Naive thymus-derived CD4-positive, alpha-beta T cell (primary cell): ENCODE data around the gene JPH2. TPM values are rescaled to one million over a fixed set of nuclear protein-coding genes. Genes with fewer than 3 reads are reported as not detected.

Experiments
- ATAC-seq: fragments of 150-1000 bp; cut with Tn5 transposase; 2 replicates; pipeline ENCODE4 v1.10.0; 2021; ENCODE audit warnings: mild to moderate bottlenecking, moderate library complexity
- CTCF ChIA-PET: fragments of 350-600 bp; sonication (Branson Sonifier 250); formaldehyde crosslinking; loops from one replicate; lab custom pipeline; 2021; ENCODE audit warnings: antibody characterized with exemption; lab: Charles Lee
- POLR2A ChIA-PET: fragments of 350-600 bp; sonication (Branson Sonifier 250); formaldehyde crosslinking; loops from one replicate; lab custom pipeline; 2021; ENCODE audit warnings: antibody characterized with exemption, inconsistent platforms; lab: Charles Lee
- DNase-seq, 9 donors: peaks; one replicate each; pipeline versions ENCODE4 v3.0.0 to v3.0.0-alpha.2; 2020 to 2022; ENCODE audit warnings: mixed read lengths in 1 of 9
- H3K27ac ChIP-seq: one replicate; pipeline ENCODE4 v1.7.0; 2013; ENCODE audit warnings: mild to moderate bottlenecking, low read depth, low read length, moderate library complexity
- H3K27me3 ChIP-seq, 2 donors: one replicate each; pipeline ENCODE4 v1.7.0; 2013; ENCODE audit warnings: low read length in 2 of 2, mild to moderate bottlenecking in 2 of 2, moderate library complexity in 2 of 2; ENCODE audit not compliant: control insufficient read depth in 2 of 2, insufficient read depth in 2 of 2
- H3K36me3 ChIP-seq, 3 experiments: 1 replicate in 2 of 3; 2 replicates in 1 of 3; pipeline ENCODE4 v1.7.0; 2013; ENCODE audit warnings: low read length in 3 of 3, mild to moderate bottlenecking in 3 of 3, moderate library complexity in 1 of 3; ENCODE audit not compliant: insufficient read depth in 3 of 3, control insufficient read depth in 2 of 3
- H3K4me1 ChIP-seq, 2 donors: one replicate each; pipeline ENCODE4 v1.7.0; 2013; ENCODE audit warnings: low read length in 2 of 2, mild to moderate bottlenecking in 2 of 2, moderate library complexity in 1 of 2; ENCODE audit not compliant: control insufficient read depth in 2 of 2, insufficient read depth in 2 of 2
- H3K4me3 ChIP-seq: 2 replicates; pipeline ENCODE4 v1.7.0; 2013; ENCODE audit warnings: mild to moderate bottlenecking, low read length
- H3K9me3 ChIP-seq, 3 experiments: 1 replicate in 2 of 3; 2 replicates in 1 of 3; pipeline ENCODE4 v1.7.0; 2013; ENCODE audit warnings: low read length in 3 of 3; ENCODE audit not compliant: control insufficient read depth in 2 of 3
- H3K27ac Mint-ChIP-seq, 9 donors: one replicate each; pipeline ENCODE4 v1.8.0; 2020 to 2022; ENCODE audit warnings: mixed read lengths in 9 of 9, mild to moderate bottlenecking in 8 of 9, moderate library complexity in 5 of 9, inconsistent platforms in 2 of 9
- H3K27me3 Mint-ChIP-seq, 5 donors: one replicate each; pipeline ENCODE4 v1.8.0; 2021 to 2022; ENCODE audit warnings: mixed read lengths in 5 of 5, mild to moderate bottlenecking in 1 of 5
- H3K36me3 Mint-ChIP-seq, 5 donors: one replicate each; pipeline ENCODE4 v1.8.0; 2020 to 2022; ENCODE audit warnings: mixed read lengths in 5 of 5, mild to moderate bottlenecking in 3 of 5, inconsistent platforms in 1 of 5
- H3K4me1 Mint-ChIP-seq, 7 donors: one replicate each; pipeline ENCODE4 v1.8.0; 2020 to 2022; ENCODE audit warnings: mixed read lengths in 7 of 7, mild to moderate bottlenecking in 3 of 7, inconsistent platforms in 1 of 7
- H3K4me3 Mint-ChIP-seq, 10 donors: one replicate each; pipeline ENCODE4 v1.8.0; 2020 to 2022; ENCODE audit warnings: mild to moderate bottlenecking in 10 of 10, mixed read lengths in 10 of 10, moderate library complexity in 6 of 10, inconsistent platforms in 2 of 10
- H3K9me3 Mint-ChIP-seq, 11 donors: one replicate each; pipeline ENCODE4 v1.8.0; 2020 to 2022; ENCODE audit warnings: mixed read lengths in 11 of 11, mild to moderate bottlenecking in 4 of 11, inconsistent platforms in 1 of 11, moderate library complexity in 1 of 11
- intact Hi-C, 2 donors: fragments of 100-400 bp; cut with micrococcal nuclease; formaldehyde crosslinking; loops; one replicate each; pipeline ENCODE4 v1.15.1; 2023
- polyA plus RNA-seq, 2 donors: library from polyadenylated mRNA; unstranded; fragments of 300-500 nt; fragmentation: Illumina TruSeq; gene quantifications; one replicate each; pipeline ENCODE4 v1.2.3, GENCODE V29; 2021
- total RNA-seq, 6 experiments: library from RNA in 5 of 6; stranded (reverse) in 5 of 6; gene quantifications; 1 replicate in 5 of 6; 2 replicates in 1 of 6; pipeline ENCODE4 v1.2.3 and lab custom pipeline; 2021 to 2026

The JPH2 gene
- total and polyA plus RNA-seq, 7 experiments from 2014 or later = 0.07 to 0.17 TPM; not detected in 5

- Mint-ChIP-seq H3K4me3 (peak overlapping the region in 4 of 10 donors; percentile 18 to 84 (median 37)), H3K27me3 (peaks cover 0 to 31% (median 0%) of the 10 kb centered on the region in 5 donors), H3K36me3 (peaks cover 0 to 32% (median 7%) of the 10 kb centered on the region in 5 donors), H3K4me1 (peaks cover 23 to 73% (median 60%) of the 10 kb centered on the region in 7 donors), H3K27ac (peak overlapping the region in 8 of 9 donors; percentile 56 to 100 (median 98)), H3K9me3 (peaks cover 0 to 10% (median 0%) of the 10 kb centered on the region in 11 donors)
- H3K27ac ChIP-seq = no peak overlapping the region
- DNase-seq = no peak
- H3K4me1 ChIP-seq = peaks cover 26 to 41% of the 10 kb centered on the region in 2 donors
- H3K4me3 ChIP-seq = no peak overlapping the region
- H3K9me3 ChIP-seq = no peaks in the 10 kb centered on the region
- no peaks in the 10 kb centered on the region for H3K36me3 ChIP-seq
- POLR2A ChIA-PET = no interaction called here
- intact Hi-C loops = loop anchor here (5.0 kb wide), 4 partner anchors 33 to 608 kb away; partner anchors contain the start of genes SERINC3 (in 1 of the 2) and SRSF6 (in 1 of the 2)
- no peak for ATAC-seq
- CTCF ChIA-PET = interaction anchor here (1.6 kb wide), 1 partner anchor 15 kb away, joined by 5 read pairs; no protein-coding TSS in a partner anchor
- H3K27me3 ChIP-seq = no peaks in the 10 kb centered on the region
Measured at GRCh38 chr20:44065401-44066340, 121.3 kb downstream of the JPH2 start.

GRCh38 chr20:44064501-44065400, 122.2 kb downstream of the JPH2 start:
- H3K9me3 ChIP-seq = no peaks in the 10 kb centered on the region
- ATAC-seq (no peak), DNase-seq (no peak)
- H3K27ac ChIP-seq = no peak overlapping the region
- H3K4me1 Mint-ChIP-seq = peaks cover 17 to 70% (median 54%) of the 10 kb centered on the region in 7 donors
- peak overlapping the region in 7 of 9 donors; percentile 62 to 99 (median 92) for H3K27ac Mint-ChIP-seq
- peak overlapping the region in 2 of 10 donors; percentile 16 to 23 for H3K4me3 Mint-ChIP-seq
- CTCF ChIA-PET = interaction anchor here (1.6 kb wide), 1 partner anchor 16 kb away, joined by 5 read pairs; no protein-coding TSS in a partner anchor
- H3K36me3 Mint-ChIP-seq = peaks cover 0 to 34% (median 7%) of the 10 kb centered on the region in 5 donors
- peaks cover 0 to 35% (median 0%) of the 10 kb centered on the region in 5 donors for H3K27me3 Mint-ChIP-seq
- peaks cover 0 to 10% (median 0%) of the 10 kb centered on the region in 11 donors for H3K9me3 Mint-ChIP-seq
- H3K27me3 ChIP-seq = no peaks in the 10 kb centered on the region
- H3K4me1 ChIP-seq = peaks cover 17 to 33% of the 10 kb centered on the region in 2 donors
- POLR2A ChIA-PET = interaction anchor here (0.7 kb wide), 1 partner anchor 258 kb away, joined by 3 read pairs; no protein-coding TSS in a partner anchor
- no peak overlapping the region for H3K4me3 ChIP-seq
- intact Hi-C loops = loop anchor here (5.0 kb wide), 4 partner anchors 32 to 607 kb away; partner anchors contain the start of genes SERINC3 (in 1 of the 2) and SRSF6 (in 1 of the 2)
- no peaks in the 10 kb centered on the region for H3K36me3 ChIP-seq

Other genes starting within 250 kb of the JPH2 start
- 100 to 1,000 TPM in 1 of 5 experiments, 10 to 100 TPM in 4; 25.0 to 115 (median 43.0) TPM for gene OSER1, start 23.6 kb upstream of the JPH2 start, total RNA-seq
- gene OSER1, start 23.6 kb upstream of the JPH2 start, polyA plus RNA-seq = 10 to 100 TPM; 36.2 to 62.0 TPM
- gene GDAP1L1, start 60.1 kb upstream of the JPH2 start, total RNA-seq = not detected
- not detected for gene GDAP1L1, start 60.1 kb upstream of the JPH2 start, polyA plus RNA-seq
- gene FITM2, start 124.0 kb upstream of the JPH2 start, total RNA-seq = 1 to 10 TPM; 3.1 to 7.9 (median 5.0) TPM
- 1 to 10 TPM; 1.7 to 3.1 TPM for gene FITM2, start 124.0 kb upstream of the JPH2 start, polyA plus RNA-seq
- gene R3HDML, start 149.9 kb upstream of the JPH2 start, total RNA-seq = not detected
- gene R3HDML, start 149.9 kb upstream of the JPH2 start, polyA plus RNA-seq = not detected
- not detected for gene HNF4A, start 168.5 kb upstream of the JPH2 start, total RNA-seq
- gene HNF4A, start 168.5 kb upstream of the JPH2 start, polyA plus RNA-seq = not detected